ENCODE results near the gene ERC2. TPM values are rescaled to one million over a fixed set of nuclear protein-coding genes. Genes with fewer than 3 reads are reported as not detected.

Gene ERC2
- total and polyA plus RNA-seq, 5 donors from 2014 or later: not detected

DNA sequence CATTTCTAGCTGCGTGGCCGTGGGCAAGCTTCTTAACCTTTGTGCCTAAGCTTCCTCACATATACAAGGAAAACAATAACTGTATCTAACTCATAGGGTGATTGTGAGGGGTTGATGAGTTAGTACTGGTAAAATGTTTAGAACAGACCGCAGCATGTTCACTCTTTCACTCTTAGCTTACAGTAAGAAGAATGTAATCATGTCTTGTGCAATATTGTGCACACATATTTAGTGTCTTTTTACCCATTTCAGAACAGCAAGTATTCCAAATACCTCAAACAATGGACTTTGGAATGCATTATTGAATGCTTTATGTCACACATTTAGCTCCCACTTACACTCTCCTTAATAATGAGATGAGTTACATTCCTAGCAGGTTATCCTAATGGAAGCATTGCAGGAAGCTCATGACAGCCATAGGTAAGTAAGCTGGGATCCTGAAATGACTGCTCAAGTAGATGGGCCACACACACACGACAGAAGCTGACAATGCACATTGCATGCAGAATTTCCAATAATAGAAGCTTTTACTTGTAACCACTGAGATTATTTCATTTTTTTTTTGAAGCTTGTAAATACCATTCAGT lies 512.3 kb downstream of the ERC2 start:
- no peaks in the 10 kb centered on the region for H3K4me1 ChIP-seq (ENCODE audit: control insufficient read depth, insufficient read depth, low read length, poor library complexity, severe bottlenecking)
- peaks cover 0 to 4% (median 0%) of the 10 kb centered on the region in 7 donors for H3K9me3 Mint-ChIP-seq
- ATAC-seq (ENCODE audit: low read depth in 2 of 2) (no peak), DNase-seq (no peak)
- no peaks in the 10 kb centered on the region for H3K36me3 Mint-ChIP-seq
- H3K27me3 ChIP-seq (ENCODE audit: control insufficient read depth, insufficient read depth, low read length): no peaks in the 10 kb centered on the region
- no peaks in the 10 kb centered on the region for H3K4me1 Mint-ChIP-seq
- H3K4me3 Mint-ChIP-seq: no peak overlapping the region
- no peaks in the 10 kb centered on the region for H3K27me3 Mint-ChIP-seq
- no peak overlapping the region for H3K4me3 ChIP-seq (ENCODE audit: low read depth, low read length)
- no peak overlapping the region for H3K27ac ChIP-seq (ENCODE audit: insufficient read depth, low read length, poor library complexity, severe bottlenecking)
- H3K36me3 ChIP-seq (ENCODE audit: control insufficient read depth, insufficient read depth, low read length): no peaks in the 10 kb centered on the region
- H3K9me3 ChIP-seq (ENCODE audit: control insufficient read depth in 2 of 2, low read length in 2 of 2): no peaks in the 10 kb centered on the region
- no peak overlapping the region for H3K27ac Mint-ChIP-seq

GRCh38 chr3:55951388-55951787 lies 516.9 kb downstream of the ERC2 start:
- no peaks in the 10 kb centered on the region for H3K9me3 ChIP-seq (ENCODE audit: control insufficient read depth in 2 of 2, low read length in 2 of 2)
- no peak for ATAC-seq (ENCODE audit: low read depth in 2 of 2)
- H3K27me3 ChIP-seq (ENCODE audit: control insufficient read depth, insufficient read depth, low read length): no peaks in the 10 kb centered on the region
- H3K4me1 ChIP-seq (ENCODE audit: control insufficient read depth, insufficient read depth, low read length, poor library complexity, severe bottlenecking): no peaks in the 10 kb centered on the region
- no peak overlapping the region for H3K27ac Mint-ChIP-seq
- no peaks in the 10 kb centered on the region for H3K27me3 Mint-ChIP-seq
- peaks cover 0 to 8% (median 0%) of the 10 kb centered on the region in 7 donors for H3K9me3 Mint-ChIP-seq
- H3K27ac ChIP-seq (ENCODE audit: insufficient read depth, low read length, poor library complexity, severe bottlenecking): no peak overlapping the region
- no peak for DNase-seq
- H3K4me3 ChIP-seq (ENCODE audit: low read depth, low read length): no peak overlapping the region
- H3K36me3 ChIP-seq (ENCODE audit: control insufficient read depth, insufficient read depth, low read length): no peaks in the 10 kb centered on the region
- H3K36me3 Mint-ChIP-seq: no peaks in the 10 kb centered on the region
- no peak overlapping the region for H3K4me3 Mint-ChIP-seq
- H3K4me1 Mint-ChIP-seq: no peaks in the 10 kb centered on the region

DNA sequence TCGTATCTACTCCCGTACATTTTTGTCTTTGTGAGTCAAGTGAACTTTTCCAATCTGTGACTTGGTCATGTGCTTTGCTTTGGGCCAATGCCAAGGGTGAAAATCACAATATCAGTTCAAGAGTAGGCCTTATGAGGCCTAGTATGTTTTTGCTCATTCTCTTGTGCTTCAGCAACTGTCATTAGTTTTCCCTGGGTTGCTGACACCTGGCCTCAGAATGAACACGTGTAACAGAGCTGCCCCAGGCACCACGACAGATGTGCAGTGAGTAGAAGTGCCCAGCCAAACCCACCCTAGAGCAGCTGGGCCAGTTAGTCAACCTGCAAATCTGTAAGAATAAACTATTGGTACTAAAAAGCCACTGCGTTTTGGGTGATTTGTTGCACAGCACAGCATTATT lies 520.9 kb downstream of the ERC2 start:
- H3K4me1 Mint-ChIP-seq: no peaks in the 10 kb centered on the region
- H3K9me3 Mint-ChIP-seq: peaks cover 0 to 8% (median 0%) of the 10 kb centered on the region in 7 donors

GRCh38 chr3:55946574-55947160 lies 521.6 kb downstream of the ERC2 start:
- Histone ChIP-seq H3K36me3 (ENCODE audit: control insufficient read depth, insufficient read depth, low read length) (no peaks in the 10 kb centered on the region), H3K4me3 (ENCODE audit: low read depth, low read length) (no peak overlapping the region), H3K4me1 (ENCODE audit: control insufficient read depth, insufficient read depth, low read length, poor library complexity, severe bottlenecking) (no peaks in the 10 kb centered on the region), H3K27ac (ENCODE audit: insufficient read depth, low read length, poor library complexity, severe bottlenecking) (no peak overlapping the region), H3K27me3 (ENCODE audit: control insufficient read depth, insufficient read depth, low read length) (no peaks in the 10 kb centered on the region), H3K9me3 (ENCODE audit: control insufficient read depth in 2 of 2, low read length in 2 of 2) (no peaks in the 10 kb centered on the region)
- Mint-ChIP-seq H3K27me3 (no peaks in the 10 kb centered on the region), H3K36me3 (no peaks in the 10 kb centered on the region), H3K4me3 (no peak overlapping the region), H3K4me1 (no peaks in the 10 kb centered on the region), H3K27ac (no peak overlapping the region), H3K9me3 (peaks cover 0 to 8% (median 0%) of the 10 kb centered on the region in 7 donors)
- DNase-seq: no peak
- no peak for ATAC-seq (ENCODE audit: low read depth in 2 of 2)

More for the DNA sequence above, 520.9 kb downstream of the ERC2 start:
- no peaks in the 10 kb centered on the region for H3K27me3 ChIP-seq (ENCODE audit: control insufficient read depth, insufficient read depth, low read length)
- no peaks in the 10 kb centered on the region for H3K36me3 ChIP-seq (ENCODE audit: control insufficient read depth, insufficient read depth, low read length)
- no peaks in the 10 kb centered on the region for H3K9me3 ChIP-seq (ENCODE audit: control insufficient read depth in 2 of 2, low read length in 2 of 2)
- no peak for ATAC-seq (ENCODE audit: low read depth in 2 of 2)
- H3K4me3 Mint-ChIP-seq: no peak overlapping the region
- DNase-seq: no peak
- H3K27ac ChIP-seq (ENCODE audit: insufficient read depth, low read length, poor library complexity, severe bottlenecking): no peak overlapping the region
- H3K36me3 Mint-ChIP-seq: no peaks in the 10 kb centered on the region
- no peak overlapping the region for H3K27ac Mint-ChIP-seq
- no peak overlapping the region for H3K4me3 ChIP-seq (ENCODE audit: low read depth, low read length)
- H3K4me1 ChIP-seq (ENCODE audit: control insufficient read depth, insufficient read depth, low read length, poor library complexity, severe bottlenecking): no peaks in the 10 kb centered on the region
- no peaks in the 10 kb centered on the region for H3K27me3 Mint-ChIP-seq

DNA sequence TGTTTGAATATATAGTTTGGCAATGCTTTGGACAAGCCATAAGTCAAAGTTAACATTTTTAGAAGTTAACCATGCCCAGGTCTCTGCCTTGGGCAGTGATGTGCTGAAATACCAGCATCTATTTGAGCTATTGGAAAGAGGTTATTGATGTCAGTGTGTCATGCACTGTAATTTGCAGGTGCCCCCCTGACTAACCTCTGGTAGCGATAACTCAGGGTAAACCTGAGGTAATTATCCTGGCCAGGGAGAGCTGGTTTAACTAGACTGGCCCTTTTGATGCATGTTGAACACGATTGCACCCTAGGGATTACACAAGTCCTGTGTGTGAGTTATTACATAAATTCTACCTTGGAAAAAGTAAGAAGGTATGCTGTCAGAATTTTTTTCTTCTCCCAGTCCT lies 525.4 kb downstream of the ERC2 start:
- H3K27me3 Mint-ChIP-seq: no peaks in the 10 kb centered on the region
- Histone ChIP-seq H3K27me3 (ENCODE audit: control insufficient read depth, insufficient read depth, low read length) (no peaks in the 10 kb centered on the region), H3K4me1 (ENCODE audit: control insufficient read depth, insufficient read depth, low read length, poor library complexity, severe bottlenecking) (no peaks in the 10 kb centered on the region), H3K4me3 (ENCODE audit: low read depth, low read length) (no peak overlapping the region), H3K27ac (ENCODE audit: insufficient read depth, low read length, poor library complexity, severe bottlenecking) (no peak overlapping the region), H3K9me3 (ENCODE audit: control insufficient read depth in 2 of 2, low read length in 2 of 2) (no peaks in the 10 kb centered on the region), H3K36me3 (ENCODE audit: control insufficient read depth, insufficient read depth, low read length) (no peaks in the 10 kb centered on the region)
- no peaks in the 10 kb centered on the region for H3K36me3 Mint-ChIP-seq
- ATAC-seq (ENCODE audit: low read depth in 2 of 2): no peak
- H3K4me1 Mint-ChIP-seq: no peaks in the 10 kb centered on the region
- no peak overlapping the region for H3K27ac Mint-ChIP-seq
- no peak for DNase-seq
- peaks cover 0 to 2% (median 0%) of the 10 kb centered on the region in 7 donors for H3K9me3 Mint-ChIP-seq
- H3K4me3 Mint-ChIP-seq: no peak overlapping the region

- Histone ChIP-seq H3K27ac (ENCODE audit: insufficient read depth, low read length, poor library complexity, severe bottlenecking) (no peak overlapping the region), H3K27me3 (ENCODE audit: control insufficient read depth, insufficient read depth, low read length) (no peaks in the 10 kb centered on the region), H3K4me1 (ENCODE audit: control insufficient read depth, insufficient read depth, low read length, poor library complexity, severe bottlenecking) (no peaks in the 10 kb centered on the region), H3K4me3 (ENCODE audit: low read depth, low read length) (no peak overlapping the region), H3K9me3 (ENCODE audit: control insufficient read depth in 2 of 2, low read length in 2 of 2) (no peaks in the 10 kb centered on the region), H3K36me3 (ENCODE audit: control insufficient read depth, insufficient read depth, low read length) (no peaks in the 10 kb centered on the region)
- no peaks in the 10 kb centered on the region for H3K4me1 Mint-ChIP-seq
- H3K27ac Mint-ChIP-seq: no peak overlapping the region
- H3K4me3 Mint-ChIP-seq: no peak overlapping the region
- no peak for DNase-seq
- no peak for ATAC-seq (ENCODE audit: low read depth in 2 of 2)
- H3K36me3 Mint-ChIP-seq: no peaks in the 10 kb centered on the region
- peaks cover 0 to 2% (median 0%) of the 10 kb centered on the region in 7 donors for H3K9me3 Mint-ChIP-seq
- H3K27me3 Mint-ChIP-seq: no peaks in the 10 kb centered on the region
These were observed 529.0 kb downstream of the ERC2 start for GRCh38 chr3:55939287-55939686.

GRCh38 chr3:55937301-55937700 lies 531.0 kb downstream of the ERC2 start:
- H3K4me1 Mint-ChIP-seq: no peaks in the 10 kb centered on the region

DNA sequence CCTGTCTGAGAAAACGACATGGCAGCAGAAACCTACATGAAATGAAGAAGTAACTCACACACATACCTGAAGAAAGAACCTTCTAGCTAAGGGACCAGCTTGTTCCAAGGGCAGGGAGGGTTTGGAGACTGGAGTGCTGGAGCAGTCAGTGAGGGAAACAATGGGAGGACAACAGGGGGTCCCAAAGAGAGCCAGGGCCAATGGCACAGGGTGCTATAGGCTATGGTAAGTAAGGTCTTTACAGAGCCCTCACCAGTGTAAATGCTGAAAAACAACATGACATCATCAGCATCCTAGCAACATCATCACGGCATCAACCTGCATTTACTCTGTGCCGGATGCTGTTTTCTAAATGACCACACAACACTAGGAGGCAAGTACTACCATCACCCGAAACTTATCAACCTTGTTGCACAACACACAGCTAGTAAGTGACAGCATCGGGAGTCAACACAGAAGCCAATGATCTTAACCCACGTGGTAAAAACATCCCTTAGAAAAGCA lies 531.7 kb downstream of the ERC2 start:
- Mint-ChIP-seq H3K4me1 (no peaks in the 10 kb centered on the region), H3K36me3 (no peaks in the 10 kb centered on the region), H3K4me3 (no peak overlapping the region), H3K27me3 (no peaks in the 10 kb centered on the region), H3K9me3 (peaks cover 0 to 3% (median 0%) of the 10 kb centered on the region in 7 donors), H3K27ac (no peak overlapping the region)
- no peak for DNase-seq
- no peaks in the 10 kb centered on the region for H3K36me3 ChIP-seq (ENCODE audit: control insufficient read depth, insufficient read depth, low read length)
- no peaks in the 10 kb centered on the region for H3K9me3 ChIP-seq (ENCODE audit: control insufficient read depth in 2 of 2, low read length in 2 of 2)
- no peak for ATAC-seq (ENCODE audit: low read depth in 2 of 2)
- no peak overlapping the region for H3K27ac ChIP-seq (ENCODE audit: insufficient read depth, low read length, poor library complexity, severe bottlenecking)
- H3K4me1 ChIP-seq (ENCODE audit: control insufficient read depth, insufficient read depth, low read length, poor library complexity, severe bottlenecking): no peaks in the 10 kb centered on the region
- H3K4me3 ChIP-seq (ENCODE audit: low read depth, low read length): no peak overlapping the region
- H3K27me3 ChIP-seq (ENCODE audit: control insufficient read depth, insufficient read depth, low read length): no peaks in the 10 kb centered on the region

More at GRCh38 chr3:55937301-55937700, 531.0 kb downstream of the ERC2 start:
- no peak overlapping the region for H3K27ac ChIP-seq (ENCODE audit: insufficient read depth, low read length, poor library complexity, severe bottlenecking)
- ATAC-seq (ENCODE audit: low read depth in 2 of 2): no peak
- no peak overlapping the region for H3K4me3 ChIP-seq (ENCODE audit: low read depth, low read length)
- H3K4me3 Mint-ChIP-seq: no peak overlapping the region
- DNase-seq: no peak
- no peaks in the 10 kb centered on the region for H3K36me3 ChIP-seq (ENCODE audit: control insufficient read depth, insufficient read depth, low read length)
- no peaks in the 10 kb centered on the region for H3K27me3 Mint-ChIP-seq
- H3K36me3 Mint-ChIP-seq: no peaks in the 10 kb centered on the region
- peaks cover 0 to 3% (median 0%) of the 10 kb centered on the region in 7 donors for H3K9me3 Mint-ChIP-seq
- H3K9me3 ChIP-seq (ENCODE audit: control insufficient read depth in 2 of 2, low read length in 2 of 2): no peaks in the 10 kb centered on the region
- H3K4me1 ChIP-seq (ENCODE audit: control insufficient read depth, insufficient read depth, low read length, poor library complexity, severe bottlenecking): no peaks in the 10 kb centered on the region
- no peaks in the 10 kb centered on the region for H3K27me3 ChIP-seq (ENCODE audit: control insufficient read depth, insufficient read depth, low read length)
- no peak overlapping the region for H3K27ac Mint-ChIP-seq

Data from CD4-positive, CD25-positive, alpha-beta regulatory T cell (primary cell).